GM18499 (cell line): ENCODE data around the gene TRMO.

ENCODE experiments used
- ATAC-seq: cut with Tn5 transposase; IDR thresholded peaks from one replicate; pipeline ENCODE4 v1.9.1; 2021; ENCODE audit warnings: moderate number of reproducible peaks; ENCODE audit not compliant: insufficient read depth, unreplicated experiment

TRMO gene

GRCh38 chr9:97940233-97940632 lies 17.9 kb upstream of the TRMO start:
- no peak for ATAC-seq

GRCh38 chr9:97938081-97938644 lies 15.9 kb upstream of the TRMO start, which contains the start of gene HEMGN:
TSS of gene HEMGN (minus strand) at chr9:97938172. CDS start at chr9:97938136, 36 bp downstream.
- ATAC-seq, result no peak

- ATAC-seq, result no peak
Measured at GRCh38 chr9:97936998-97937397, 14.7 kb upstream of the TRMO start.

- ATAC-seq, result no peak
Measured at GRCh38 chr9:97935276-97935675, 13.0 kb upstream of the TRMO start.

- ATAC-seq, result no peak
Measured at GRCh38 chr9:97934321-97935115, 12.2 kb upstream of the TRMO start.

DNA sequence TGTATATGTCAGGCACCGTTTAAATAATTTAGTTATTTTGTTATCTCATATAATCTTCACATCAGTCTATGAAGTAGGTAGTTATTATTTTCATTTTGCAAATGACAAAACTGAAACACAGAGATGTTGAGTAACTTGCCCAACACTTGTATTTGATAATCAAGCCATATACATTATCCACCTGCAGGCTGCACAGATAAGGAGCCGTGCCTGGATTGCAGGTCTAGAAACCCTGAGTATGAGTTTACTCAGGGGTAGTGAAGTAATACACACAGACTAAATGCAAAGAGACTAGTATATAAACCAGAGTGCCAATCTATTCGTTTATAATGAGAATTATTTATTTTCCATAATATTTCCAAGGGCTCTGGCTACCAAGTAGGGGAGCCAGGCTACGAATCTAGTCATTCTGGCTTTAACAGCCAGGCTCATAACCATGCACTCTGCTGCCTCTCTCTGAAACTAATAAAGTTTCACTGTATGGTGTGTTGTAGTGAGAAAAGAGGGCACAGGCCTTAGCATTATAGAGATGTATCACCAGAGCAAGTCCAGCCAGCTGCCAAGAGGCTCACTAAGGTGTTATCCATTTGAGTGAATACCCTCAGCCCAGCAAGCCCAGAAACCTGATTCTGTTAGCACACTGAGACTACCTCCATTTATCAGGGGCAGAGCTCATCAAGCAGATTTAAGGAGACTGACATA lies 11.1 kb upstream of the TRMO start:
- ATAC-seq, result no peak

DNA sequence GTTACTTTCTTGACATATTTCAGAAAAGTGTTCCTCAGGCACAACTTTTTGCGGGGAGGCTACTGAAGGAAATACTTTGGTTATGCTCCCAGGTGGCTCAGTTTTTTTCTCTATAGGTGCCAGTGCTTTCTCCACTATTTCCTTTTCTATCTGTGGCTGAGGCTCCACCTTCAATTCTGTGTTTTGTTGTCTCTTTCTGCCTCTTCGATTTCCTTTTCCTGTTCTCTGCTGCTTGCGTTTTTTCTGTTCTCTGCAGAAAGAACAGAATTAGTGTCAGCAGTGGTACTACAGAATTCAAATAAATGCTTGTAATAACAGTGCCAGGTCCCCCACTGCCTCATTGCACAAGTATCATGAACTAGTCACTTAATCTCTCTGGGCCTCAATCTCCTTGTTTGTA lies 8.7 kb upstream of the TRMO start:
- no peak for ATAC-seq

- ATAC-seq, result no peak
Measured at GRCh38 chr9:97928986-97929604, 6.8 kb upstream of the TRMO start.

GRCh38 chr9:97925497-97926334 lies 3.4 kb upstream of the TRMO start:
- ATAC-seq, result no peak

DNA sequence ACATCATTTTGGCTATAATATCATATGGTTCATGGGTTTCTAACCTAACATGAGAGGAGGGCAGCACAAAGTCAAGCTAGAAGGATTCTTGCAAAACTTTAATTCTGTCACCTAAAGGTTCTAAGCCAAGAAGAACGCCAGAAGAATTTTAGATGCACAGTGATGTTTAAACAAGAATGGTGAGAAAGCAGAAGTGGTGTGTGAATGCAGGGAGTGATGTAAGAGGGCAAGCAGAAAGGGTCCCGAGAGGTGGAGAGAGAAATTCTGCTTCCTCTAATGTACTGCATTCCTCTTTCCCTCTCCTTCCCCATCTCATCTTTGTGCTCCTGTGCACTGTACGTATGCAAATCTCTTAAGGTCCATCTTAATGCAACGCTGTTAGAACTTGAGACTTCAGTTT lies 2.1 kb upstream of the TRMO start:
- ATAC-seq, result no peak

DNA sequence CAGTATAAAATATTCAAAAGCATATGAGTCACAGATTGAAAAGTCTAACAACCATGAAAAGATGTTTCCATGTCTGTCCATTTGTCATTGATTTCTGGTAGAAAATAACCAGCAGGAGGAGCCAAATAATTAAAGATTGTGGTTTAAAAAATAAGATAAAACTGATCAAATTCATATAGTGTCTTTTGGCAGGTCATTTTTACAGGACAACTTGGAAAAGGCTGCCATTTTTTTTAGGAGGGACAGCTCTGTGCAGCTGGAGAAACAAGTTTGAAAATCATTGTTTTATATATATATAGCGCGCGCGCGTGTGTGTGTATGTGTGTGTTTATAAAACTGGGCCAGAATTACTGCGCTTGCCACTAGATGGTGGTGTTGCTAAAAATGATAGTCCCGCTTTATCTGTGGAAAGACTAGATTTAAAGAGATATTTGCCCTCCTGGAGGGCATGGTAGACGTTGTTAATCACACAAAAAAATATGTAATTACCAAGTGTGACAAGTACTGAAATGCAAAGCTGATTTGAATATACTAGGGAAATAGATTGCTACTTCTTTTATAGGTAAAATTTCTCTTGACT lies 1.3 kb upstream of the TRMO start:
- no peak for ATAC-seq

DNA sequence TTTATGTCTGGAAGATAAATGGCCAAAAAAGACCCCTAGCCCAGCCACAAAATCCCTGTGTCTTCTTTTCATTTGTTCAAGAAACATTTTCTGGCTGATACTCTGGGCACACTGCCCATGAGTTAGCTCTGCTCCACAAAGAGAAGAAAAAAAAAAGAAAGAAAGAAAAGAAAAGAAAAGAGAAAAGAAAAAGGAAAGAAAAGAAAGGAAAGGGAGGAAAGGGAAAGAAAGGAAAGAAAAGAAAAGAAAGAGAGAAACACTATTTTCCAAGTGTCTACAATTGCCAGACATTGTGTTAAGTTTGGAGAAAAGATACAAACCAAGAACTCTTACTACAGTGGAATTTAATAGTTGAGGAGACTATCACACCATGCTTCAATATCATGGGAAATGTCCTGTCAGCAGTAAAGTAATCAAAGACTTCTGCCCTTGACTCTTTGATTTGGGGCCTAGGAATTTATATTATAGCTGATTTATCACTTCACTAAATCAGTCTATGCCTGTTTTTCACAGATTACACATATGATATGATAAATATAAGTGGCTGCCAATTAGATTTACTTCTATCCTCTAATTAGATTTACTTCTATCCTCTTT lies 3.0 kb downstream of the TRMO start:
- no peak for ATAC-seq

DNA sequence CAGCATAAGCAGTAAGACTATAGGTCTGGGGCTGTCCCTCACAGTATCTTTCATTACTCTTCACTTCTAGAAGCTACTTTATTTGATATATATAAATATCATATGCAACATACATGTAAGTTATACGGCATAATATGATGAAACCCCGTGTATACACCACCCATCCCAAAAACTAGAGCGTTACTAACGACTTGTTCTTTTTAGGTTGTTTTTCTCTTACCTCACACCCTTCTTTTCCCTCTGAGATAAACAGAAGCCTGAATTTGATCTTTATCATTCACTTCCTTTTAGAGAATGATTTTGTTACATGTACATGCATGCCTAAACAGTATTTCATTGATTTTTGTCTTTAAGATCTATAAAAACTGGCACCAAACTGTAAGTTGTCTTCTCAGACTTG lies 3.7 kb downstream of the TRMO start:
- ATAC-seq, result no peak

- no peak for ATAC-seq
Measured at GRCh38 chr9:97911970-97912369, 10.3 kb downstream of the TRMO start.

GRCh38 chr9:97911528-97911927 lies 10.8 kb downstream of the TRMO start:
- no peak for ATAC-seq

GRCh38 chr9:97910357-97910756 lies 11.9 kb downstream of the TRMO start:
- no peak for ATAC-seq

DNA sequence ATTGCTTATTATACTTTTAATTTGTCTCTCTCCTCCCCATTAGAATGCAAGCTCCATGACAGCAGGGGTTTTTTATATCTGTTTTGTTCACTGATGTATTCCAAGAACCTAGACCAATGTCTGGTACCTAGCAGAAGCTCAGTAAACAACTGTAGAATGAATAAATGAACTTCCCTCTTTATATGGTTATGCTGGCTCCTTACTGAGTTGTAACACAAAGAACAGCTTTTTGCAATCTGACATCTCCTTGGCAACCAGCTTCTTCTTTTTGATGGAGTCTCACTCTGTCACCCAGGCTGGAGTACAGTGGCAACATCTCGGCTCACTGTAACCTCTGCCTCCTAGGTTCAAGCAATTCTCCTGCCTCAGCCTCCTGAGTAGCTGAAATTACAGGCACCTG lies 13.6 kb downstream of the TRMO start:
- ATAC-seq, result no peak

- ATAC-seq, result no peak
Measured at GRCh38 chr9:97907632-97908031, 14.7 kb downstream of the TRMO start.

- no peak for ATAC-seq
Measured at GRCh38 chr9:97907046-97907445, 15.3 kb downstream of the TRMO start.
